ENCODE data around the gene LYPD3.

Gene LYPD3

GRCh38 chr19:43483281-43483680 is 17.9 kb upstream of the LYPD3 start:
- no peak for DNase-seq

GRCh38 chr19:43482193-43482592 is 16.8 kb upstream of the LYPD3 start:
- no peak for DNase-seq

GRCh38 chr19:43481701-43482100 is 16.3 kb upstream of the LYPD3 start:
- DNase-seq, result no peak

- no peak for DNase-seq
These were observed 15.2 kb upstream of the LYPD3 start for GRCh38 chr19:43480574-43480973.

GRCh38 chr19:43479961-43480561 is 14.7 kb upstream of the LYPD3 start:
- no peak for DNase-seq

GRCh38 chr19:43479226-43479625 is 13.8 kb upstream of the LYPD3 start:
- no peak for DNase-seq

- DNase-seq, result no peak
These were observed 12.9 kb upstream of the LYPD3 start for GRCh38 chr19:43478323-43478722.

- no peak for DNase-seq
These were observed 11.2 kb upstream of the LYPD3 start for GRCh38 chr19:43476606-43477005.

- peak; percentile 67 to 74 for DNase-seq
These were observed 9.7 kb upstream of the LYPD3 start for GRCh38 chr19:43474986-43475705.

- no peak for DNase-seq
These were observed 9.1 kb upstream of the LYPD3 start for GRCh38 chr19:43474487-43474886.

- DNase-seq, result no peak
These were observed 5.7 kb upstream of the LYPD3 start for GRCh38 chr19:43471091-43471490.

- no peak for DNase-seq
These were observed 4.9 kb upstream of the LYPD3 start for GRCh38 chr19:43470288-43470687.

- DNase-seq, result no peak
These were observed 3.7 kb upstream of the LYPD3 start for GRCh38 chr19:43469160-43469480.

GRCh38 chr19:43468354-43469159 is 3.1 kb upstream of the LYPD3 start:
- DNase-seq, result no peak

GRCh38 chr19:43467730-43468129 is 2.3 kb upstream of the LYPD3 start:
- no peak for DNase-seq

- no peak for DNase-seq
These were observed 1.9 kb upstream of the LYPD3 start for GRCh38 chr19:43467276-43467675.

- no peak for DNase-seq
These were observed 1.4 kb upstream of the LYPD3 start for GRCh38 chr19:43466793-43467192.

- peak in 1 of 2 donors; percentile 78 for DNase-seq
These were observed 1.2 kb downstream of the LYPD3 start for GRCh38 chr19:43464134-43464775.

- peak; percentile 92 to 98 for DNase-seq
These were observed 1.9 kb downstream of the LYPD3 start for GRCh38 chr19:43463381-43464133.

GRCh38 chr19:43462785-43463380 is 2.5 kb downstream of the LYPD3 start:
- DNase-seq, result no peak

- DNase-seq, result no peak
These were observed 3.0 kb downstream of the LYPD3 start for GRCh38 chr19:43462383-43462782.

GRCh38 chr19:43461303-43461702 is 4.1 kb downstream of the LYPD3 start:
- no peak for DNase-seq

All from bone marrow (tissue), 2 donors.